GM23338 (cell line): ENCODE data around the gene SPINDOC.

Experiments used
- CREB1 ChIP-seq: fragments of 250-450 bp; sonication (Bioruptor Pico); IDR thresholded peaks from 2 replicates; pipeline ENCODE4 v1.5.0; 2020; ENCODE audit warnings: low read depth, mild to moderate bottlenecking, moderate library complexity
- CTCF ChIP-seq, 2 experiments: fragments of 200-600 bp in 1 of 2; sonication (generic) in 1 of 2; conservative IDR thresholded peaks; 2 replicates each; pipeline versions ENCODE4 v1.5.1 to v1.6.1; 2016 to 2017; ENCODE audit warnings: antibody characterized with exemption in 2 of 2, low read depth in 2 of 2, mild to moderate bottlenecking in 2 of 2, moderate library complexity in 1 of 2
- ETS1 ChIP-seq: IDR thresholded peaks from 2 replicates; pipeline ENCODE4 v1.6.1; 2016; ENCODE audit warnings: antibody characterized with exemption
- EZH2 ChIP-seq: fragments of 200-600 bp; sonication (generic); IDR thresholded peaks from one replicate; pipeline ENCODE4 v1.8.0; 2017; ENCODE audit warnings: antibody characterized with exemption, mild to moderate bottlenecking, low read depth; ENCODE audit not compliant: unreplicated experiment
- EZH2phosphoT487 ChIP-seq: fragments of 200-600 bp; sonication (generic); IDR thresholded peaks from one replicate; pipeline ENCODE4 v1.8.1; 2018; ENCODE audit warnings: antibody characterized with exemption; ENCODE audit not compliant: unreplicated experiment
- JUNB ChIP-seq: IDR thresholded peaks from one replicate; pipeline ENCODE4 v1.6.1; 2016; ENCODE audit warnings: antibody characterized with exemption; ENCODE audit not compliant: unreplicated experiment
- POLR2AphosphoS5 ChIP-seq: IDR thresholded peaks from 2 replicates; pipeline ENCODE4 v1.6.1; 2016; ENCODE audit warnings: antibody characterized with exemption, low read depth
- REST ChIP-seq: IDR thresholded peaks from one replicate; pipeline ENCODE4 v1.6.1; 2018; ENCODE audit warnings: antibody characterized with exemption; ENCODE audit not compliant: unreplicated experiment
- STAT1 ChIP-seq: IDR thresholded peaks from one replicate; pipeline ENCODE4 v1.6.1; 2016; ENCODE audit warnings: antibody characterized with exemption; ENCODE audit not compliant: unreplicated experiment
- ZNF114 ChIP-seq: fragments of 250-450 bp; sonication (Bioruptor Pico); IDR thresholded peaks from 2 replicates; pipeline ENCODE4 v1.5.0; 2020; ENCODE audit warnings: mild to moderate bottlenecking, moderate library complexity
- ZNF331 ChIP-seq: fragments of 250-450 bp; sonication (Bioruptor Pico); IDR thresholded peaks from 2 replicates; pipeline ENCODE4 v1.5.0; 2020; ENCODE audit warnings: low read depth, mild to moderate bottlenecking, moderate library complexity
- ZNF462 ChIP-seq: fragments of 250-450 bp; sonication (Bioruptor Pico); IDR thresholded peaks from 2 replicates; pipeline ENCODE4 v1.5.0; 2020; ENCODE audit warnings: mild to moderate bottlenecking, moderate library complexity

GRCh38 chr11:63841554-63841953 lies 28.3 kb downstream of the SPINDOC start:
- no peak for TF ChIP-seq REST
- TF ChIP-seq POLR2AphosphoS5 = no peak
- no peak for TF ChIP-seq EZH2
- TF ChIP-seq CTCF (conservative IDR thresholded peaks at IDR 0.05; ENCODE audit: low read depth in 2 of 2) = no peak
- TF ChIP-seq JUNB = no peak
- no peak for TF ChIP-seq ETS1
- TF ChIP-seq EZH2phosphoT487 = no peak
- TF ChIP-seq CREB1 (CRISPR knock-in tag) = no peak
- no peak for TF ChIP-seq STAT1
- no peak for TF ChIP-seq ZNF114 (CRISPR knock-in tag)
- no peak for TF ChIP-seq ZNF331
- TF ChIP-seq ZNF462 (CRISPR knock-in tag) = no peak
